Body of pancreas (tissue), 4 donors: ENCODE results near the gene NOL3. TPM values are rescaled to one million over a fixed set of nuclear protein-coding genes. Genes with fewer than 3 reads are reported as not detected.

Experiments
- ATAC-seq: fragments of 150-250 bp; one replicate; pipeline ENCODE4 v1.9.1; 2016
- DNase-seq, 4 donors: peaks; one replicate each; pipeline ENCODE4 v3.0.0-alpha.2; 2019
- H3K27ac ChIP-seq, 4 donors: fragments of 200-600 bp; sonication (generic); 1 replicate in 3 of 4; 2 replicates in 1 of 4; pipeline versions ENCODE4 v1.5.1 to v1.6.1; 2016 to 2019; ENCODE audit warnings: mild to moderate bottlenecking in 1 of 4, mixed read lengths in 1 of 4, moderate library complexity in 1 of 4
- H3K27me3 ChIP-seq, 2 donors: fragments of 200-600 bp; sonication (generic); one replicate each; pipeline ENCODE4 v1.6.0; 2016; ENCODE audit warnings: mild to moderate bottlenecking in 1 of 2
- H3K36me3 ChIP-seq, 2 donors: fragments of 200-600 bp; sonication (generic); replicated peaks in 1 of 2; 2 replicates each; pipeline ENCODE4 v1.5.1; 2016; ENCODE audit warnings: low read depth in 2 of 2; ENCODE audit not compliant: insufficient read depth in 1 of 2
- H3K4me1 ChIP-seq: fragments of 200-600 bp; sonication (generic); one replicate; pipeline ENCODE4 v1.6.0; 2016
- H3K4me3 ChIP-seq, 2 donors: fragments of 200-600 bp; sonication (generic); 1 replicate in 1 of 2; 2 replicates in 1 of 2; pipeline ENCODE4 v1.5.1; 2016 to 2019
- H3K9me3 ChIP-seq, 3 donors: fragments of 200-600 bp; sonication (generic); 1 replicate in 2 of 3; 2 replicates in 1 of 3; pipeline ENCODE4 v1.5.1; 2016
- CTCF ChIP-seq, 7 experiments: fragments of 450-650 bp in 4 of 7; fragments of 200-600 bp in 3 of 7; sonication (generic) in 3 of 7; IDR thresholded peaks; one replicate each; pipeline ENCODE4 v1.5.1; 2016 to 2019; ENCODE audit warnings: antibody characterized with exemption in 7 of 7
- POLR2A ChIP-seq, 3 donors: fragments of 450-650 bp; IDR thresholded peaks; one replicate each; pipeline ENCODE4 v1.6.1; 2016; ENCODE audit warnings: antibody characterized with exemption in 3 of 3, mild to moderate bottlenecking in 2 of 3
- WGBS, 2 donors: methylation state at CpG; one replicate each; pipeline ENCODE4 v1.1.5; 2017; 5-methylcytosine and 5-hydroxymethylcytosine counted together
- intact Hi-C: fragments of 100-400 bp; cut with DNase I; formaldehyde crosslinking; loops from one replicate; pipeline ENCODE4 v1.15.1; 2023
- total RNA-seq, 2 donors: library from RNA; depleted of rRNA; stranded (reverse); fragments of >200 nt; gene quantifications; one replicate each; pipeline ENCODE4 v1.1.0, GENCODE V29; 2016

NOL3 gene
- total RNA-seq, 2 donors from 2014 or later: 51.1 to 78.8 TPM

- intact Hi-C loops: no loop called here
- H3K4me3 ChIP-seq: no peak overlapping the region
- H3K27ac ChIP-seq: no peak overlapping the region
- H3K36me3 ChIP-seq: no peaks in the 10 kb centered on the region
- TF ChIP-seq POLR2A (IDR thresholded peaks at IDR 0.05) (no peak), CTCF (IDR thresholded peaks at IDR 0.05) (no peak)
- WGBS, 2 donors: 67 to 71% methylated on average over 7 of the region's 7 CpGs
- H3K4me1 ChIP-seq: peaks cover 44% of the 10 kb centered on the region
- ATAC-seq (no peak), DNase-seq (no peak)
- no peaks in the 10 kb centered on the region for H3K27me3 ChIP-seq
- no peaks in the 10 kb centered on the region for H3K9me3 ChIP-seq
These were observed 13.1 kb upstream of the NOL3 start for GRCh38 chr16:67157106-67157748.

GRCh38 chr16:67157892-67158635 lies 12.3 kb upstream of the NOL3 start:
- Histone ChIP-seq H3K4me1 (peaks cover 53% of the 10 kb centered on the region), H3K36me3 (no peaks in the 10 kb centered on the region), H3K9me3 (no peaks in the 10 kb centered on the region), H3K27me3 (no peaks in the 10 kb centered on the region), H3K4me3 (no peak overlapping the region), H3K27ac (peak overlapping the region in 1 of 4 donors; percentile 92)
- 73 to 74% methylated on average over 7 of the region's 7 CpGs for WGBS, 2 donors
- TF ChIP-seq POLR2A (IDR thresholded peaks at IDR 0.05): no peak
- TF ChIP-seq CTCF (IDR thresholded peaks at IDR 0.05): no peak
- ATAC-seq (no peak), DNase-seq (no peak)
- intact Hi-C loops: no loop called here

GRCh38 chr16:67158637-67159600 lies 11.4 kb upstream of the NOL3 start:
- peak overlapping the region; percentile 70 to 92 (median 82) for H3K27ac ChIP-seq
- TF ChIP-seq CTCF (IDR thresholded peaks at IDR 0.05) (no peak), POLR2A (IDR thresholded peaks at IDR 0.05) (no peak)
- intact Hi-C loops: no loop called here
- DNase-seq (peak; percentile 51 to 61 (median 54)), ATAC-seq (no peak)
- H3K9me3 ChIP-seq: no peaks in the 10 kb centered on the region
- WGBS, 2 donors: 2 to 4% methylated on average over 21 to 34 of the region's 34 CpGs
- no peaks in the 10 kb centered on the region for H3K36me3 ChIP-seq
- H3K4me1 ChIP-seq: peaks cover 61% of the 10 kb centered on the region
- peak overlapping the region; percentile 60 to 72 for H3K4me3 ChIP-seq
- no peaks in the 10 kb centered on the region for H3K27me3 ChIP-seq

GRCh38 chr16:67161595-67162058 lies 8.7 kb upstream of the NOL3 start:
- Histone ChIP-seq H3K27me3 (no peaks in the 10 kb centered on the region), H3K4me1 (peaks cover 63% of the 10 kb centered on the region), H3K4me3 (no peak overlapping the region), H3K36me3 (no peaks in the 10 kb centered on the region), H3K9me3 (no peaks in the 10 kb centered on the region), H3K27ac (no peak overlapping the region)
- TF ChIP-seq CTCF (IDR thresholded peaks at IDR 0.05): no peak
- TF ChIP-seq POLR2A (IDR thresholded peaks at IDR 0.05): no peak
- intact Hi-C loops: no loop called here
- no peak for ATAC-seq
- peak in 2 of 4 donors; percentile 14 to 18 for DNase-seq
- 64 to 84% methylated on average over 11 to 23 of the region's 25 CpGs for WGBS, 2 donors
